ENCODE measurements around the gene KCNJ1.

KCNJ1 gene

GRCh38 chr11:128848815-128849455 lies 18.2 kb downstream of the KCNJ1 start:
- no peak for DNase-seq (ENCODE audit: low spot score)

DNA sequence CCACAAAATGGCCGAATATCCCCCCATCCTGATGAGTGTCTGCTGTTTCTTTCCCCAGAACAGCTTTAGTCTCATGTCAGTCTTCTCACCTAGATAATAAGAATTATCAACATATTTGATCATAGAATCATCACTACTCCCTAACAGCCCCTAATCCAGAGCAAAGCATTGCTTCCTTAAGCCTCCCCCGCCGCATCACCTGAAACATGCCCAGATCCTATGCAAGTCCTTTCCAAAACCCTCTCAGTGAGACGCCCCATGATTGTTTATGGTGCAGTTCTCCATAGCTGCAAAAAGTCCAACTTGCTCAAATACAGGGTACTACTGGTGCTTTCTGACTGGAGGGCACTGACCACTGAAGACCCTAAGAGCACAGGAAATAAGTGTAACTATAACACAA lies 20.1 kb downstream of the KCNJ1 start:
- DNase-seq (ENCODE audit: low spot score) = no peak

- DNase-seq (ENCODE audit: low spot score) = no peak
Observed at GRCh38 chr11:128845334-128845780, 21.7 kb downstream of the KCNJ1 start.

GRCh38 chr11:128843198-128843785 lies 23.8 kb downstream of the KCNJ1 start:
- DNase-seq (ENCODE audit: low spot score) = no peak

- no peak for DNase-seq (ENCODE audit: low spot score)
Observed at GRCh38 chr11:128841461-128842072, 25.5 kb downstream of the KCNJ1 start.

DNA sequence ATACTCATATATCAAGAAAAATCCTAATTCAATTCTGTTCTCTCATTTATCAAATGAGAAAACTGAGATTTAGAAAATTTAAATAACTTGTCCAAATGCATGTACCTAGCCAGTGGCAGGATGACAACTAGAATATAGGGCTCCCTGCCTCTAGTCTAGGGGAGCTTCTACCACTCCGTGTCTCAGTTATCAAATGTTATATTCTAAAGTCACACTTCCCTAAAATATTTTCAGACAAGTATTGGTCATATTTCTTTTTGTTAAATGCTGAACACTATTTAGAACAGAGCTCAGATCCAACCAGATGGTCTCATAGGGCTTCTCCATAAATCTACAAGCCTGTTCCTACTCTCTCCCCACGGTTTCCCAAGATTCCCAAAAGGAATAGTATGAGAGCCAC lies 26.3 kb downstream of the KCNJ1 start:
- no peak for DNase-seq (ENCODE audit: low spot score)

DNA sequence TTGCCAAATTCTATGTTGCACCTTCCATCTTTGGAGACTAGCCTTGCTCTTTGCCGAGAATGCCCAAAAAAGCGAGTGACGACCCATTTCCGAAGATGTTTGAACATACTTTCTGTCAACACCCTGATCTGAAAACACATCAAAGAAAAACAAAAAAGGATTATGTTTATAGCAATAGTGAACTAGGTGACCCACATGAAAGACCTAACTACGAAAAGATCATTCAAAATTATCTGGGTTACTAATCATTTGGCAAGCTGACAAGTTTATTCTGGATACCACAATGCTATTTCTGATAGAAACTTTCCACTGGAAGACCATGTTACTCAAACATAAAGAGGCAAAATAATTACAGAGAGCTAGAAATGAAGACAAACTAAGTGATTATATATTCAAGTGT lies 27.0 kb downstream of the KCNJ1 start:
- DNase-seq (ENCODE audit: low spot score) = no peak

- no peak for DNase-seq (ENCODE audit: low spot score)
Observed at GRCh38 chr11:128839081-128839480, 28.0 kb downstream of the KCNJ1 start.

DNA sequence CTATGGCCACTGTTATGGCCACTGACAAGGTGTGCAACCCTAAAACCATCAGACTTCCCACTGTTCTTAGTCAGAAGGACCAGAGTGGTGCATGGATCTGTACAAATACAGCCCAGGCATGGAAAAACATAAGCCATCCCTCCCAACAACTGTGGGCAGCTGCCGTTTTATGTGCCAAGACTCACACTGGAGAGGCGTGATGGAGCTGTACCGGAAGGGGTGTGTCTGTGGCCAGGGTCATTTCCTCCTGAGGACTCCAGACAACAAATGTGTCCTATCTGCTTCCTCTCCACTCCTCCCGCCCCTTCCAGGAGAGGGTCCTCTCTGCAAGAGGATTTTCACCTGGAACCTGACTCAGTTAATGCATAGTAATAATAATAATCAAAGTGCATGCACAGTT lies 29.5 kb downstream of the KCNJ1 start:
- no peak for DNase-seq (ENCODE audit: low spot score)

GRCh38 chr11:128835741-128836430 lies 31.2 kb downstream of the KCNJ1 start:
- DNase-seq (ENCODE audit: low spot score) = no peak

GRCh38 chr11:128834157-128834556 lies 32.9 kb downstream of the KCNJ1 start:
- no peak for DNase-seq (ENCODE audit: low spot score)

DNA sequence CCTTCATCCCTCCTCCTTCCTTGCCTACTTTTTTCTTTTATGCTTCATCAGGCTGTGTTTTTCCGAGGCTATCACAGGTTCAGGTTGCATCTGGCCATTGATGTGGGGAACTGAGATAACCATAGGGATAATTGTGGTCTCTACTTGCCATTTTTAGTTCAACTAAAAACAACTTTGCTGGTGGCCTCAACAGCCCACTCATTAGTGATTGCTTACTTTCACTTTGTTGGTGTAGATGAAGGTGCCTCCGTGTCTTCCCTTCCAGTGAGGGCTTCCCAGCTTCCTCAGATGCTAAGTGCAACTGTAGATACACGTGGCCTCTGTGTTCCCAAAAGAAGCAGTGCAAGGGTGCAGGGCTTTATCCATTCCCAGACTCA lies 35.0 kb downstream of the KCNJ1 start:
- DNase-seq (ENCODE audit: low spot score) = no peak

- DNase-seq (ENCODE audit: low spot score) = peak; percentile 20
Observed at GRCh38 chr11:128831174-128832120, 35.6 kb downstream of the KCNJ1 start.

- no peak for DNase-seq (ENCODE audit: low spot score)
Observed at GRCh38 chr11:128830290-128831173, 36.6 kb downstream of the KCNJ1 start.

GRCh38 chr11:128828350-128828749 lies 38.7 kb downstream of the KCNJ1 start:
- DNase-seq (ENCODE audit: low spot score) = no peak

GRCh38 chr11:128827191-128827893 lies 39.8 kb downstream of the KCNJ1 start:
- DNase-seq (ENCODE audit: low spot score) = no peak

GRCh38 chr11:128825050-128825784 lies 41.9 kb downstream of the KCNJ1 start:
- no peak for DNase-seq (ENCODE audit: low spot score)

DNA sequence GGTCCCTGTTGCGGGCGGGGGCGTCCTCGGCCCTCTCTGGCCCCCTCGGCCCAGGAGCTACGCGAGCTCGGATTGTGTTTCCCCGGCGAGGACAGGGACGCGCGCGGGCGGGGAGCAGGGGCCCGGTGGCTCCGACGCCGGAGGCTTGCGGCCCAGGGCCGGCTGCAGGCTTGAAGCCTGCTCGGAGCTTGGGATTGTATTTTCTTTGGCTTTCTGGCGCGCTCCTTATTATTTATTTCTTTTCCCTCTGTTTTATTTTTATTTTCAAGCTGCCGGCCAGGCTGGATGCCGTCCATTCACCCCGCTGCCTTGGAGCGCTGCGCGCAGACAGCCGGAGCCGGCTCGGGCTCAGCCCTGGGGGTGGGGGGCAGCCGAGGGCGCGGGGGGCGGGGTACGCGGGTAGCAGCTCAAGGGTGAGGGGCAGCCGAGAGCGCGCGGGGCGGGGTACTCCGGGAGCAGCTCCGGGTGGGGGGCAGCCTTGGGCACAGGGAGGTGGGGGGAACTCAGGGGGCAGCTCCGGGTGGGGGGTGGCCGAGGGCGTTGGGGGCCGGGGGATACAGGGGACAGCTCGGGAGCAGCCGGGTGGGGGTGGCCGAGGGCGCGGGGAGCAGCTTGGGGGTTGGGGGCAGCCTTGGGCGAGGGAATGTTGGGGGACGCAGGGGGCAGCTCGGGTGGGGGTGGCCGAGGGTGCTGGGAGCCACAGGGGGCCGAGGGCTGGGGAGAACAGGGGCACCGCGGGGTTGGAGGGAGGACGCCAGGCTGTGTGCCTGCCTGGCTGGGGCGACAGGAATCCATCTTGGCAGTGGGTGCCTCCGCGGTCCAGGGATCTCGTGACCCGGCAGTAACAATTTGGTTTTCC lies 42.7 kb downstream of the KCNJ1 start:
- no peak for DNase-seq (ENCODE audit: low spot score)

GRCh38 chr11:128823753-128824152 lies 43.3 kb downstream of the KCNJ1 start:
- DNase-seq (ENCODE audit: low spot score) = no peak
